Measurements from ENCODE around the gene ZNF467.

DNA sequence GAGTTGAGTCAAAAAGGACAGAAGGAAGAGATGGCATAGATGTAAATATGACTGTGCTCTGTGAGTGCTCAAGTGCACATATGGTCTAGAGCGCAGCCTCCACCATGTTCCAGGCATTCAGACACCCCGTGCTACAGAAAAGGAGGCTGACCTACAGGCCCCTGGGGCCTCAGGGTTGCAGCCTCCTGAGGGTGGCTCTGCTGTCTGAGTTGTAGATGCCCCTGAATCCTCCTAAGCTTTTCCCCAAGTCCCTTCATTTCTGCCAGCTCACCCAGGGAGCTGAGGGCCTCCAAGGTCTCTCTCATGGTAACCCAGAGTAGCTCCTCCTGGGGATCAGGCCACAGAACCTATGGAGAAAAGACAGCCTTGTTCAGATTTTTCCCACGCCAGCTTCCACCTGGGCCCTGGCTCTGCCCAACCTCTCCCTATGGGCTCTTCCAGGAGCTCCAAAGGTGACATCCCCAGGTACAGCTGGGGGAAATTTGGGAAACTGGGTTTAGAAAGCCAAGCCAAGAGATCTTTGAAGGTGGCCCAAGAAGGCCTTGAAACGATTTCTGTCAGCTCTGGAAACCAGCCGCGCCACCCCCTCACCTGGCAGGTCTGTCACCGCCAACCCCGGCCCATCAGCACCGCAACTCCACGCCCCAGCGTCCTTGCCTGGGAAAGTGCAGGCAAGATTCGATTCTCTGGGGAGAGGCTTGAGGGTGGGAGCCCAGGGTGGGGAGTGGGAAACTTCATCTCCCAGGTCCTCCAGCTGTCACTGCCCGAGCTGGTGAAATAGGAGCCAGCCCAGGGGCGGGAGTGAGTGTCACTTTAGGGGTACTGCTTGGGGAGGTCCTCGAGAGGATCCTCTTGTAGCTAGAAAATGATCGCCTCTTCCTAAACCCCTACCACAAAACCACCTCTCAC, 2.4 kb downstream of the ZNF467 start:
- TF ChIP-seq GABPA (IDR thresholded peaks at IDR 0.05; ENCODE audit: borderline replicate concordance, insufficient read depth, low read length) (no peak), YY1 (IDR thresholded peaks at IDR 0.05; ENCODE audit: low read depth, low read length) (no peak), ZNF274 (IDR thresholded peaks at IDR 0.05; ENCODE audit: borderline replicate concordance, extremely low read depth, low read length) (no peak), CBX5 (IDR thresholded peaks at IDR 0.05; ENCODE audit: low read depth, low read length) (no peak), EGR1 (IDR thresholded peaks at IDR 0.05; ENCODE audit: borderline replicate concordance, low read depth, low read length) (no peak), CTBP2 (IDR thresholded peaks at IDR 0.05; ENCODE audit: borderline replicate concordance, insufficient read depth, insufficient read length, low read length) (no peak), SP1 (IDR thresholded peaks at IDR 0.05; ENCODE audit: low read depth, low read length) (no peak), EZH2 (IDR thresholded peaks at IDR 0.05; ENCODE audit: low read depth, low read length, severe bottlenecking) (no peak), SRF (IDR thresholded peaks at IDR 0.05; ENCODE audit: low read depth, low read length) (no peak), CEBPB (IDR thresholded peaks at IDR 0.05; ENCODE audit: low read depth, low read length) (no peak), POLR2AphosphoS5 (IDR thresholded peaks at IDR 0.05; ENCODE audit: low read depth, low read length) (no peak)
- TF ChIP-seq, protein P1, sequence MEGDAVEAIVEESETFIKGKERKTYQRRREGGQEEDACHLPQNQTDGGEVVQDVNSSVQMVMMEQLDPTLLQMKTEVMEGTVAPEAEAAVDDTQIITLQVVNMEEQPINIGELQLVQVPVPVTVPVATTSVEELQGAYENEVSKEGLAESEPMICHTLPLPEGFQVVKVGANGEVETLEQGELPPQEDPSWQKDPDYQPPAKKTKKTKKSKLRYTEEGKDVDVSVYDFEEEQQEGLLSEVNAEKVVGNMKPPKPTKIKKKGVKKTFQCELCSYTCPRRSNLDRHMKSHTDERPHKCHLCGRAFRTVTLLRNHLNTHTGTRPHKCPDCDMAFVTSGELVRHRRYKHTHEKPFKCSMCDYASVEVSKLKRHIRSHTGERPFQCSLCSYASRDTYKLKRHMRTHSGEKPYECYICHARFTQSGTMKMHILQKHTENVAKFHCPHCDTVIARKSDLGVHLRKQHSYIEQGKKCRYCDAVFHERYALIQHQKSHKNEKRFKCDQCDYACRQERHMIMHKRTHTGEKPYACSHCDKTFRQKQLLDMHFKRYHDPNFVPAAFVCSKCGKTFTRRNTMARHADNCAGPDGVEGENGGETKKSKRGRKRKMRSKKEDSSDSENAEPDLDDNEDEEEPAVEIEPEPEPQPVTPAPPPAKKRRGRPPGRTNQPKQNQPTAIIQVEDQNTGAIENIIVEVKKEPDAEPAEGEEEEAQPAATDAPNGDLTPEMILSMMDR (IDR thresholded peaks at IDR 0.05; ENCODE audit: control extremely low read depth in 1 of 3, insufficient read depth in 1 of 3, low read depth in 1 of 3, low read length in 3 of 3): no peak
- TF ChIP-seq, protein P2, sequence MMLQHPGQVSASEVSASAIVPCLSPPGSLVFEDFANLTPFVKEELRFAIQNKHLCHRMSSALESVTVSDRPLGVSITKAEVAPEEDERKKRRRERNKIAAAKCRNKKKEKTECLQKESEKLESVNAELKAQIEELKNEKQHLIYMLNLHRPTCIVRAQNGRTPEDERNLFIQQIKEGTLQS (IDR thresholded peaks at IDR 0.05; ENCODE audit: insufficient read depth, low read depth, low read length): no peak

All from H1 (cell line).